Measurements from ENCODE around the gene ELK3. TPM values are rescaled to one million over a fixed set of nuclear protein-coding genes. Genes with fewer than 3 reads are reported as not detected.

Gene ELK3
- total and polyA plus RNA-seq, 9 of the 15 experiments (the other 6 are each of a cell fraction or from before 2014, with no cell fraction given) = 1.5 to 5.5 (median 2.9) TPM

GRCh38 chr12:96186607-96187301 is 7.4 kb upstream of the ELK3 start (continued):
- TF ChIP-seq NR4A1 (CRISPR knock-in tag; IDR thresholded peaks at IDR 0.05) (no peak), NR4A1 (tag; IDR thresholded peaks at IDR 0.05) (no peak), GTF2E2 (tag; IDR thresholded peaks at IDR 0.05) (no peak), RNF219 (CRISPR knock-in tag; IDR thresholded peaks at IDR 0.05) (no peak), KLF13 (tag; IDR thresholded peaks at IDR 0.05; ENCODE audit: borderline replicate concordance, low read depth) (no peak), ADNP (tag; IDR thresholded peaks at IDR 0.05) (no peak), HCFC1 (IDR thresholded peaks at IDR 0.05; ENCODE audit: low read depth, low read length) (no peak), HOXB6 (CRISPR knock-in tag; IDR thresholded peaks at IDR 0.05; ENCODE audit: borderline replicate concordance) (no peak), POLR2B (IDR thresholded peaks at IDR 0.05; ENCODE audit: low read depth, partially characterized antibody) (no peak), LARP7 (IDR thresholded peaks at IDR 0.05) (no peak)
